CD14-positive monocyte (primary cell): ENCODE measurements around the gene FAF2. TPM values are rescaled to one million over a fixed set of nuclear protein-coding genes. Genes with fewer than 3 reads are reported as not detected.

Experiments
- DNase-seq, 3 donors: peaks; one replicate each; pipeline ENCODE4 v3.0.0-alpha.2; 2011 to 2022
- H2AFZ ChIP-seq: 2 replicates; pipeline ENCODE4 v1.6.0; 2012; ENCODE audit warnings: mild to moderate bottlenecking, low read depth, low read length, inconsistent platforms; ENCODE audit not compliant: insufficient read depth, poor library complexity, severe bottlenecking
- H3K27ac ChIP-seq, 2 donors: 1 replicate in 1 of 2; 2 replicates in 1 of 2; pipeline ENCODE4 v1.5.1; 2012 to 2013; ENCODE audit warnings: low read length in 2 of 2, control low read depth in 1 of 2, inconsistent platforms in 1 of 2, low read depth in 1 of 2, mild to moderate bottlenecking in 1 of 2
- H3K27me3 ChIP-seq, 2 donors: one replicate each; pipeline versions ENCODE4 v1.6.0 to v1.6.1; 2011 to 2013; ENCODE audit warnings: low read length in 2 of 2; ENCODE audit not compliant: control insufficient read depth in 2 of 2, insufficient read depth in 2 of 2
- H3K36me3 ChIP-seq, 2 donors: replicated peaks in 1 of 2; 1 replicate in 1 of 2; 2 replicates in 1 of 2; pipeline versions ENCODE4 v1.5.1 to v1.6.1; 2012 to 2013; ENCODE audit warnings: low read length in 2 of 2, control low read depth in 1 of 2, inconsistent platforms in 1 of 2, mild to moderate bottlenecking in 1 of 2; ENCODE audit not compliant: insufficient read depth in 2 of 2, control insufficient read depth in 1 of 2
- H3K4me1 ChIP-seq, 2 donors: 1 replicate in 1 of 2; 2 replicates in 1 of 2; pipeline versions ENCODE4 v1.5.1 to v1.6.1; 2012 to 2013; ENCODE audit warnings: low read length in 2 of 2, control low read depth in 1 of 2, inconsistent platforms in 1 of 2, mild to moderate bottlenecking in 1 of 2, moderate library complexity in 1 of 2; ENCODE audit not compliant: insufficient read depth in 2 of 2, control insufficient read depth in 1 of 2
- H3K4me2 ChIP-seq: replicated peaks from 2 replicates; pipeline ENCODE3; 2012; ENCODE audit warnings: low read length, moderate library complexity, mild to moderate bottlenecking; ENCODE audit not compliant: poor library complexity, severe bottlenecking; ENCODE audit errors: extremely low read depth
- H3K4me3 ChIP-seq, 3 experiments: fragments of 200-600 bp in 1 of 3; sonication (generic) in 1 of 3; replicated peaks in 1 of 3; 1 replicate in 2 of 3; 2 replicates in 1 of 3; pipeline ENCODE4 v1.5.1; 2011 to 2013; ENCODE audit warnings: low read length in 3 of 3, mild to moderate bottlenecking in 3 of 3, control low read depth in 2 of 3, low read depth in 2 of 3, inconsistent platforms in 1 of 3, moderate library complexity in 1 of 3
- H3K79me2 ChIP-seq: 2 replicates; pipeline ENCODE4 v1.6.0; 2012; ENCODE audit warnings: mild to moderate bottlenecking, control low read depth, inconsistent platforms, low read length, moderate library complexity; ENCODE audit not compliant: insufficient read depth
- H3K9ac ChIP-seq: 2 replicates; pipeline ENCODE4 v1.6.0; 2017; ENCODE audit warnings: low read length, mild to moderate bottlenecking; ENCODE audit not compliant: insufficient read depth, poor library complexity, severe bottlenecking
- H3K9me3 ChIP-seq, 2 donors: replicated peaks in 1 of 2; 1 replicate in 1 of 2; 2 replicates in 1 of 2; pipeline versions ENCODE4 v1.5.1 to v1.6.1; 2012 to 2013; ENCODE audit warnings: low read length in 2 of 2, control low read depth in 1 of 2; ENCODE audit not compliant: control insufficient read depth in 1 of 2, insufficient read depth in 1 of 2
- H4K20me1 ChIP-seq: 2 replicates; pipeline ENCODE4 v1.6.0; 2012; ENCODE audit warnings: mild to moderate bottlenecking, low read length, control low read depth, moderate library complexity; ENCODE audit not compliant: insufficient read depth
- H3K27ac Mint-ChIP-seq, 7 donors: one replicate each; pipeline ENCODE4 v1.8.0; 2020; ENCODE audit warnings: mild to moderate bottlenecking in 7 of 7, mixed read lengths in 7 of 7, moderate library complexity in 6 of 7, inconsistent platforms in 2 of 7
- H3K27me3 Mint-ChIP-seq, 3 donors: one replicate each; pipeline ENCODE4 v1.8.0; 2021 to 2022; ENCODE audit warnings: low read depth in 3 of 3, mild to moderate bottlenecking in 3 of 3, mixed read lengths in 3 of 3, moderate library complexity in 3 of 3, inconsistent platforms in 1 of 3
- H3K36me3 Mint-ChIP-seq, 2 donors: one replicate each; pipeline ENCODE4 v1.8.0; 2020; ENCODE audit warnings: mixed read lengths in 2 of 2, inconsistent platforms in 1 of 2, mild to moderate bottlenecking in 1 of 2
- H3K4me1 Mint-ChIP-seq: one replicate; pipeline ENCODE4 v1.8.0; 2020; ENCODE audit warnings: mild to moderate bottlenecking, mixed read lengths
- H3K4me3 Mint-ChIP-seq, 2 donors: one replicate each; pipeline ENCODE4 v1.8.0; 2020; ENCODE audit warnings: mild to moderate bottlenecking in 2 of 2, mixed read lengths in 2 of 2, moderate library complexity in 1 of 2
- H3K9me3 Mint-ChIP-seq, 7 donors: one replicate each; pipeline ENCODE4 v1.8.0; 2020 to 2022; ENCODE audit warnings: mixed read lengths in 7 of 7, mild to moderate bottlenecking in 6 of 7, moderate library complexity in 6 of 7, inconsistent platforms in 2 of 7
- WGBS: methylation state at CpG from one replicate; pipeline ENCODE4 v1.1.5; 2013; ENCODE audit warnings: missing lambda C conversion rate; ENCODE audit not compliant: insufficient coverage; 5-methylcytosine and 5-hydroxymethylcytosine counted together
- intact Hi-C, 2 donors: fragments of 100-400 bp; cut with micrococcal nuclease; formaldehyde crosslinking; loops; one replicate each; pipeline versions ENCODE4 v1.15.0 to v1.15.1; 2023
- polyA plus RNA-seq, 3 donors: library from polyadenylated mRNA; depleted of rRNA in 1 of 3; unstranded in 2 of 3; stranded (reverse) in 1 of 3; fragments of 300-500 nt in 2 of 3; fragments of >200 nt in 1 of 3; fragmentation: Illumina TruSeq in 2 of 3; gene quantifications; 1 replicate in 2 of 3; 2 replicates in 1 of 3; pipeline ENCODE4 v1.2.3, GENCODE V29; 2012 to 2021
- small RNA-seq: library from RNA; depleted of rRNA; stranded (forward); fragments of <200 nt; gene quantifications from one replicate; pipeline ENCODE3, GENCODE V24; 2012; ENCODE audit warnings: low read depth; ENCODE audit not compliant: insufficient read length
- TF ChIP-seq, protein P1 (sequence below): fragments of 200-600 bp; IDR thresholded peaks from one replicate; pipeline ENCODE4 v1.8.0; 2022; ENCODE audit warnings: antibody characterized with exemption, mild to moderate bottlenecking

The FAF2 gene
- polyA plus RNA-seq, 3 donors: 11.5 to 14.8 (median 12.2) TPM

DNA sequence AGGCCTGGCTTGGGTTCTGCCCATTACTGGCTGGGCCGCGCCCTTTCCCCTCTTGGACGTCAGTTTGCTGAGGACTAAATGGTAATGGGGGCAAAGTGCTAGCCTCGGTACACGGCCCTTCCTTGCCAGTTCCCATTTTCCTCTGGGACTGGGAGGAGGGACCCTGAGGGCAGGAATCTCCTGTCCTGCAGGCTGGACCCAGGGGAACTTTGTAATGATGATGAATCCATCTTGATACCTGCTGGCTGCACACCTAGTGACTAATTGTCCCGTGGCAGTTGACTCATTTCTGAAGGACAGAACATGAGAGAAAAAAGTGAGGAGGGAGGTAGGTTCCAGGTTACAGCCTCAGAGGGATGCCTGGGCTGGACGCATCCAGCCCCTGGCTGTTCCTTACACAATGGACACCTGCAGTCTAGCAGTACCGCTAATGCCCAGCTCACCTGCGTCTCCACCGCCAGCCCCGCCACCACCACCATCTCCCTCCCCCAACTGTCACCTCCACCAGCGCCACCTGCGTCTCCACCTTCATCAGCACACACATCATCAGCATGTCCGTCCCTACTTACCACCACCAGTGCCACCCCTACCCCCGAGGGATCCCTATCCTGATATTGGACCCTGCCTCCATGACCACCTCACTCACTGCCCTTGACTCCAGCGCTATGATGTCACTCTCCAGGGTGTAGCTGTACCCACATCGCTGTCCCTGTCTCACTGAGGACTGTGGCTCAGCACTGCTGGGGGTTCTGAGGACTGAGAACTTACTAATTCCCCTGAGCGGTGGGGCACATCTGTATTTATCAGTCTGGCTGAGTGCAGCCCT is 105.3 kb downstream of the FAF2 start:
- Mint-ChIP-seq H3K27me3 (peaks cover 17 to 34% (median 25%) of the 10 kb centered on the region in 3 donors), H3K27ac (peak overlapping the region in 4 of 7 donors; percentile 14 to 69 (median 50)), H3K4me1 (peaks cover 58% of the 10 kb centered on the region), H3K36me3 (no peaks in the 10 kb centered on the region), H3K9me3 (peaks cover 0 to 1% (median 0%) of the 10 kb centered on the region in 7 donors), H3K4me3 (peak overlapping the region in 1 of 2 donors; percentile 64)
- H3K4me1 ChIP-seq: peaks cover 40 to 56% of the 10 kb centered on the region in 2 donors
- H3K27me3 ChIP-seq: peaks cover 0 to 4% of the 10 kb centered on the region in 2 donors
- no peak overlapping the region for H3K4me2 ChIP-seq
- TF ChIP-seq, protein P1, sequence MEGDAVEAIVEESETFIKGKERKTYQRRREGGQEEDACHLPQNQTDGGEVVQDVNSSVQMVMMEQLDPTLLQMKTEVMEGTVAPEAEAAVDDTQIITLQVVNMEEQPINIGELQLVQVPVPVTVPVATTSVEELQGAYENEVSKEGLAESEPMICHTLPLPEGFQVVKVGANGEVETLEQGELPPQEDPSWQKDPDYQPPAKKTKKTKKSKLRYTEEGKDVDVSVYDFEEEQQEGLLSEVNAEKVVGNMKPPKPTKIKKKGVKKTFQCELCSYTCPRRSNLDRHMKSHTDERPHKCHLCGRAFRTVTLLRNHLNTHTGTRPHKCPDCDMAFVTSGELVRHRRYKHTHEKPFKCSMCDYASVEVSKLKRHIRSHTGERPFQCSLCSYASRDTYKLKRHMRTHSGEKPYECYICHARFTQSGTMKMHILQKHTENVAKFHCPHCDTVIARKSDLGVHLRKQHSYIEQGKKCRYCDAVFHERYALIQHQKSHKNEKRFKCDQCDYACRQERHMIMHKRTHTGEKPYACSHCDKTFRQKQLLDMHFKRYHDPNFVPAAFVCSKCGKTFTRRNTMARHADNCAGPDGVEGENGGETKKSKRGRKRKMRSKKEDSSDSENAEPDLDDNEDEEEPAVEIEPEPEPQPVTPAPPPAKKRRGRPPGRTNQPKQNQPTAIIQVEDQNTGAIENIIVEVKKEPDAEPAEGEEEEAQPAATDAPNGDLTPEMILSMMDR: no peak
- no peaks in the 10 kb centered on the region for H3K79me2 ChIP-seq
- H2AFZ ChIP-seq: no peak overlapping the region
- H3K27ac ChIP-seq: no peak overlapping the region
- no peaks in the 10 kb centered on the region for H3K36me3 ChIP-seq
- no peak for DNase-seq
- intact Hi-C loops: no loop called here
- no peaks in the 10 kb centered on the region for H3K9me3 ChIP-seq
- H3K9ac ChIP-seq: no peak overlapping the region
- H3K4me3 ChIP-seq: no peak overlapping the region
- 85% methylated on average over 12 of the region's 18 CpGs for WGBS
- H4K20me1 ChIP-seq: no peaks in the 10 kb centered on the region

DNA sequence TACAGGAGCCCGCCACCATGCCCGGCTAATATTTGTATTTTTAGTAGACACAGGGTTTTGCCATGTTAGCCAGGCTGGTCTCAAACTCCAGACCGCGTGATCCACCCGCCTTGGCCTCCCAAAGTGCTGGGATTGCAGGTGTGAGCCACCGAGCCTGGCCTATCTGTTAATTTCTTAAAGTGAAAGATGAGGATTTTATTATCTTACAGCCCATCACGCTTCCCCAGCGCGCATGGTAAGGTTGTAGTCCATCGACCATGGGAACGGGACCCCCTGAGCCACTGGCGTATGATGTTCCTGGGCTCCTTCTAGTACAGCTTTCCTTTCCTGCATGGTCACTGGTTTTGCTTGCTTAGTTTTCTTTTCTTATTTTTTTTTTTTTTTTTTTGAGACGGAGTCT is 109.7 kb downstream of the FAF2 start:
- Histone ChIP-seq H3K79me2 (no peaks in the 10 kb centered on the region), H4K20me1 (no peaks in the 10 kb centered on the region), H3K9ac (no peak overlapping the region), H3K9me3 (peaks cover 0 to 6% of the 10 kb centered on the region in 2 donors), H3K36me3 (no peaks in the 10 kb centered on the region), H3K4me3 (no peak overlapping the region), H3K27ac (no peak overlapping the region), H3K4me1 (peaks cover 30 to 37% of the 10 kb centered on the region in 2 donors), H3K27me3 (peaks cover 0 to 3% of the 10 kb centered on the region in 2 donors), H3K4me2 (no peak overlapping the region), H2AFZ (no peak overlapping the region)
- Mint-ChIP-seq H3K27ac (no peak overlapping the region), H3K36me3 (no peaks in the 10 kb centered on the region), H3K9me3 (peaks cover 3 to 10% (median 6%) of the 10 kb centered on the region in 7 donors), H3K4me1 (peaks cover 45% of the 10 kb centered on the region), H3K4me3 (no peak overlapping the region), H3K27me3 (peaks cover 13 to 26% (median 22%) of the 10 kb centered on the region in 3 donors)
- DNase-seq: no peak
- WGBS: 95% methylated on average over 6 of the region's 13 CpGs
- TF ChIP-seq, protein P1: no peak
- intact Hi-C loops: no loop called here

Small RNA genes within 50 kb of the gene (small RNA-seq; reads per million reads assigned to genes)
- gene AC010297.1 (not detected), gene RF00019 (not detected), gene RN7SL684P (not detected)

Other genes with a start within 250 kb of the FAF2 start
- gene SIMC1, start 210.0 kb upstream of the FAF2 start, polyA plus RNA-seq: 1 to 10 TPM; 2.3 to 8.4 (median 3.7) TPM
- 10 to 100 TPM; 32.3 to 36.4 (median 32.5) TPM for gene KIAA1191, start 86.6 kb upstream of the FAF2 start, polyA plus RNA-seq
- gene ARL10, start 82.9 kb upstream of the FAF2 start, polyA plus RNA-seq: under 1 TPM in 2 of 3 donors, not detected in 1; 0.04 to 0.93 TPM
- gene NOP16, start 59.8 kb upstream of the FAF2 start, polyA plus RNA-seq: 10 to 100 TPM; 17.2 to 23.4 (median 17.6) TPM
- 100 to 1,000 TPM; 101 to 298 (median 260) TPM for gene HIGD2A, start 59.6 kb upstream of the FAF2 start, polyA plus RNA-seq
- 10 to 100 TPM; 63.2 to 87.6 (median 75.2) TPM for gene CLTB, start 31.8 kb upstream of the FAF2 start, polyA plus RNA-seq
- gene RNF44, start 89.0 kb downstream of the FAF2 start, polyA plus RNA-seq: 100 to 1,000 TPM in 1 of 3 donors, 1 to 10 TPM in 2; 1.9 to 133 (median 3.1) TPM
- gene CDHR2, start 101.0 kb downstream of the FAF2 start, polyA plus RNA-seq: under 1 TPM in 1 of 3 donors, not detected in 2; 0.12 TPM
- gene GPRIN1, start 161.8 kb downstream of the FAF2 start, polyA plus RNA-seq: under 1 TPM; 0.05 to 0.30 (median 0.13) TPM
- gene SNCB, start 182.1 kb downstream of the FAF2 start, polyA plus RNA-seq: not detected
- gene EIF4E1B, start 182.3 kb downstream of the FAF2 start, polyA plus RNA-seq: not detected
- gene TSPAN17, start 199.1 kb downstream of the FAF2 start, polyA plus RNA-seq: 10 to 100 TPM; 22.2 to 27.7 (median 24.1) TPM